ENCODE measurements around the gene EPHA6. TPM values are rescaled to one million over a fixed set of nuclear protein-coding genes. Genes with fewer than 3 reads are reported as not detected.
A peak's percentile ranks its signal among the peaks of the same experiment; 100 is the strongest.

The EPHA6 gene
- total and polyA plus RNA-seq, 9 of the 15 experiments (the other 6 are each of a cell fraction or from before 2014, with no cell fraction given), result not detected

DNA sequence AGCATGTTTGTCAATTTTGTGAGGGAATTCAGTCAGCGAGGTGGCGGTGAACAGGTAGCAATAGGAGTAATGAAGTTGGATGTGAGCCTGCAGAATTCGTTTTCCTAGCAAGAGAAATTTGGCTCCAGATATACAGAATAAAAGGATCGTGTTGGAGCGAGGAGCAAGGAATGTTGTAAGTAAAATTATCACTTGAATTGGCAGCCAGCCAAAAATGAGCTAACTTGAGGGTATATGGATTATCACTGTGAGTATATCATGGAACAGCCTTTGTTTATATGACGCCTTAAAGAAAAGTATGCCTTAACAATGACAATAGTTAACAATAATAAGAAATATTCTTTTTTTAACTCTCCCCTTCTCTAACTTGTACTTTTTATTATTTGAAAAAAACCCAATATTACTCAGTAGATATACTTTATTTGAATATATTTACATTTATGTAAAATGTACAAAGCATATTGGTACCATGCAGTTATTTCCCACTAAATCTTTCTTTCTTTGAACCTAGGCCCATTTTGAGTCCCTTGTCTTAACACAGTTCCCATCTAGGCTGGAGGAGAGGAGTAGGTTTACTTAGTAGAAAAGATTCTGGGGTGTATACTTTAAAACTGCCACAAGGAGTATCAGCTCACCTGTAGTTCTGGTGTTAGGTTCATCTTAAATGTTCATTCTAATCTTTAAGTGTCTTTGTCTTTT is 29.3 kb downstream of the EPHA6 start:
- no peaks in the 10 kb centered on the region for H3K79me2 ChIP-seq (ENCODE audit: control insufficient read depth, insufficient read depth, low read length)
- no peaks in the 10 kb centered on the region for H3K9me1 ChIP-seq (ENCODE audit: control insufficient read depth, insufficient read depth, low read length)
- H3K27ac ChIP-seq (ENCODE audit: extremely low read depth, low read depth, low read length), result no peak overlapping the region
- CTCF ChIA-PET (ENCODE audit: low intra/inter-chr PET ratio), result no interaction called here
- no peaks in the 10 kb centered on the region for H3K36me3 ChIP-seq (ENCODE audit: control insufficient read depth, insufficient read depth, low read length)
- H3K4me3 ChIP-seq, result no peak overlapping the region
- DNase-seq (ENCODE audit: extremely low read depth in 1 of 4, low spot score in 3 of 4) (peak in 1 of 4 experiments; percentile 0), ATAC-seq (no peak), FAIRE-seq (no peak)
- POLR2A ChIA-PET, result no interaction called here
- TF ChIP-seq, protein P1, sequence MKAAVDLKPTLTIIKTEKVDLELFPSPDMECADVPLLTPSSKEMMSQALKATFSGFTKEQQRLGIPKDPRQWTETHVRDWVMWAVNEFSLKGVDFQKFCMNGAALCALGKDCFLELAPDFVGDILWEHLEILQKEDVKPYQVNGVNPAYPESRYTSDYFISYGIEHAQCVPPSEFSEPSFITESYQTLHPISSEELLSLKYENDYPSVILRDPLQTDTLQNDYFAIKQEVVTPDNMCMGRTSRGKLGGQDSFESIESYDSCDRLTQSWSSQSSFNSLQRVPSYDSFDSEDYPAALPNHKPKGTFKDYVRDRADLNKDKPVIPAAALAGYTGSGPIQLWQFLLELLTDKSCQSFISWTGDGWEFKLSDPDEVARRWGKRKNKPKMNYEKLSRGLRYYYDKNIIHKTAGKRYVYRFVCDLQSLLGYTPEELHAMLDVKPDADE (conservative IDR thresholded peaks at IDR 0.05; ENCODE audit: control insufficient read depth, low read depth, low read length), result no peak
- TF ChIP-seq PTBP1 (IDR thresholded peaks at IDR 0.05; ENCODE audit: low read depth, low read length), result no peak
- TF ChIP-seq EP400 (IDR thresholded peaks at IDR 0.05), result no peak
- TF ChIP-seq ZNF830 (CRISPR knock-in tag; IDR thresholded peaks at IDR 0.05), result no peak
- TF ChIP-seq NFIX (CRISPR knock-in tag; IDR thresholded peaks at IDR 0.05; ENCODE audit: low read depth), result peak; percentile 78
- TF ChIP-seq, protein P2, sequence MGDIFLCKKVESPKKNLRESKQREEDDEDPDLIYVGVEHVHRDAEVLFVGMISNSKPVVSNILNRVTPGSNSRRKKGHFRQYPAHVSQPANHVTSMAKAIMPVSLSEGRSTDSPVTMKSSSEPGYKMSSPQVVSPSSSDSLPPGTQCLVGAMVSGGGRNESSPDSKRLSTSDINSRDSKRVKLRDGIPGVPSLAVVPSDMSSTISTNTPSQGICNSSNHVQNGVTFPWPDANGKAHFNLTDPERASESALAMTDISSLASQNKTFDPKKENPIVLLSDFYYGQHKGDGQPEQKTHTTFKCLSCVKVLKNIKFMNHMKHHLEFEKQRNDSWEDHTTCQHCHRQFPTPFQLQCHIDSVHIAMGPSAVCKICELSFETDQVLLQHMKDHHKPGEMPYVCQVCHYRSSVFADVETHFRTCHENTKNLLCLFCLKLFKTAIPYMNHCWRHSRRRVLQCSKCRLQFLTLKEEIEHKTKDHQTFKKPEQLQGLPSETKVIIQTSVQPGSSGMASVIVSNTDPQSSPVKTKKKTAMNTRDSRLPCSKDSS (IDR thresholded peaks at IDR 0.05; ENCODE audit: low read depth, partially characterized antibody), result no peak
- TF ChIP-seq ZNF121 (CRISPR knock-in tag; conservative IDR thresholded peaks at IDR 0.05), result no peak
- TF ChIP-seq NFIC (IDR thresholded peaks at IDR 0.05), result peak; percentile 86
- no peak for TF ChIP-seq ZNF707 (CRISPR knock-in tag; conservative IDR thresholded peaks at IDR 0.05)
- TF ChIP-seq ARHGAP35 (IDR thresholded peaks at IDR 0.05; ENCODE audit: partially characterized antibody), result no peak
- no peaks in the 10 kb centered on the region for H4K20me1 ChIP-seq (replicated peaks; ENCODE audit: control insufficient read depth, insufficient read depth, low read length)
- no peak overlapping the region for H3K4me2 ChIP-seq (ENCODE audit: insufficient read depth, low read length)
- intact Hi-C loops (cut with micrococcal nuclease) (no loop called here), in situ Hi-C loops (cut with MboI) (no loop called here)
- H3K9ac ChIP-seq (ENCODE audit: insufficient read depth in 1 of 2, low read depth in 2 of 2, low read length in 2 of 2), result no peak overlapping the region
- H3K4me1 ChIP-seq (replicated peaks in 1 of 2; ENCODE audit: control insufficient read depth in 2 of 2, insufficient read depth in 2 of 2, low read length in 2 of 2), result no peaks in the 10 kb centered on the region
- WGBS (ENCODE audit: insufficient coverage, low coverage, missing lambda C conversion rate), result 0% methylated on average over 4 of the region's 6 CpGs
- H2AFZ ChIP-seq (ENCODE audit: low read depth, low read length), result no peak overlapping the region
- no peaks in the 10 kb centered on the region for H3K9me3 ChIP-seq (replicated peaks; ENCODE audit: control insufficient read depth, insufficient read depth, low read depth, low read length)
- BruUV-seq (replicated peaks), result no TSS peak
- H3K27me3 ChIP-seq (ENCODE audit: control insufficient read depth in 2 of 2, insufficient read depth in 2 of 2, low read length in 2 of 2), result no peaks in the 10 kb centered on the region

All from K562 (cell line).